ENCODE measurements around the gene IMMP2L. TPM values are rescaled to one million over a fixed set of nuclear protein-coding genes. Genes with fewer than 3 reads are reported as not detected.
A peak's percentile ranks its signal among the peaks of the same experiment; 100 is the strongest.

The IMMP2L gene
- total RNA-seq, 2 donors from 2014 or later = 13.1 to 22.7 TPM

GRCh38 chr7:111393011-111393754 lies 169.1 kb downstream of the IMMP2L start:
- DNase-seq (ENCODE audit: low spot score) (no peak), ATAC-seq (ENCODE audit: insufficient number of reproducible peaks, low FRiP score, low read depth) (no peak)
- Histone ChIP-seq H3K4me3 (peak overlapping the region; percentile 14), H3K4me1 (ENCODE audit: control insufficient read depth in 1 of 2, low read depth in 2 of 2) (peaks cover 13 to 26% of the 10 kb centered on the region in 2 donors), H3K27me3 (replicated peaks; ENCODE audit: insufficient read depth) (no peaks in the 10 kb centered on the region), H3K36me3 (no peaks in the 10 kb centered on the region), H3K9me3 (no peaks in the 10 kb centered on the region), H3K27ac (peak overlapping the region in 1 of 2 donors; percentile 11)
- TF ChIP-seq CTCF (IDR thresholded peaks at IDR 0.05) = no peak

- H3K27ac ChIP-seq = peak overlapping the region in 1 of 2 donors; percentile 11
- DNase-seq (ENCODE audit: low spot score) (no peak), ATAC-seq (ENCODE audit: insufficient number of reproducible peaks, low FRiP score, low read depth) (no peak)
- no peaks in the 10 kb centered on the region for H3K27me3 ChIP-seq (replicated peaks; ENCODE audit: insufficient read depth)
- H3K9me3 ChIP-seq = no peaks in the 10 kb centered on the region
- H3K36me3 ChIP-seq = no peaks in the 10 kb centered on the region
- TF ChIP-seq CTCF (IDR thresholded peaks at IDR 0.05) = no peak
- peaks cover 15 to 32% of the 10 kb centered on the region in 2 donors for H3K4me1 ChIP-seq (ENCODE audit: control insufficient read depth in 1 of 2, low read depth in 2 of 2)
- H3K4me3 ChIP-seq = no peak overlapping the region
Measured at GRCh38 chr7:111392294-111392693, 170.0 kb downstream of the IMMP2L start.

GRCh38 chr7:111390000-111390399 lies 172.3 kb downstream of the IMMP2L start:
- DNase-seq (ENCODE audit: low spot score) (no peak), ATAC-seq (ENCODE audit: insufficient number of reproducible peaks, low FRiP score, low read depth) (no peak)
- no peak for TF ChIP-seq CTCF (IDR thresholded peaks at IDR 0.05)
- Histone ChIP-seq H3K9me3 (no peaks in the 10 kb centered on the region), H3K27me3 (replicated peaks; ENCODE audit: insufficient read depth) (no peaks in the 10 kb centered on the region), H3K4me3 (no peak overlapping the region), H3K4me1 (ENCODE audit: control insufficient read depth in 1 of 2, low read depth in 2 of 2) (peaks cover 15 to 35% of the 10 kb centered on the region in 2 donors), H3K36me3 (no peaks in the 10 kb centered on the region), H3K27ac (no peak overlapping the region)

GRCh38 chr7:111388912-111389311 lies 173.4 kb downstream of the IMMP2L start:
- no peak for TF ChIP-seq CTCF (IDR thresholded peaks at IDR 0.05)
- ATAC-seq (ENCODE audit: insufficient number of reproducible peaks, low FRiP score, low read depth) (no peak), DNase-seq (ENCODE audit: low spot score) (no peak)
- Histone ChIP-seq H3K4me3 (no peak overlapping the region), H3K9me3 (no peaks in the 10 kb centered on the region), H3K27ac (no peak overlapping the region), H3K36me3 (no peaks in the 10 kb centered on the region), H3K27me3 (replicated peaks; ENCODE audit: insufficient read depth) (no peaks in the 10 kb centered on the region), H3K4me1 (ENCODE audit: control insufficient read depth in 1 of 2, low read depth in 2 of 2) (peaks cover 15 to 35% of the 10 kb centered on the region in 2 donors)

- no peak for ATAC-seq (ENCODE audit: insufficient number of reproducible peaks, low FRiP score, low read depth)
- Histone ChIP-seq H3K27ac (no peak overlapping the region), H3K9me3 (no peaks in the 10 kb centered on the region), H3K36me3 (no peaks in the 10 kb centered on the region), H3K27me3 (replicated peaks; ENCODE audit: insufficient read depth) (no peaks in the 10 kb centered on the region), H3K4me1 (ENCODE audit: control insufficient read depth in 1 of 2, low read depth in 2 of 2) (peaks cover 10 to 31% of the 10 kb centered on the region in 2 donors), H3K4me3 (no peak overlapping the region)
- no peak for TF ChIP-seq CTCF (IDR thresholded peaks at IDR 0.05)
- DNase-seq (ENCODE audit: low spot score) = no peak
Measured at GRCh38 chr7:111388016-111388415, 174.3 kb downstream of the IMMP2L start.

Data from thoracic aorta (tissue), 2 donors.